ENCODE data around the gene NTM. TPM values are rescaled to one million over a fixed set of nuclear protein-coding genes. Genes with fewer than 3 reads are reported as not detected.

Gene NTM
- total RNA-seq, 1 experiment from 2014 or later = 9.9 TPM

- peaks cover 2% of the 10 kb centered on the region for H3K27me3 Mint-ChIP-seq (ENCODE audit: low read depth)
- no peak for TF ChIP-seq CTCF (conservative IDR thresholded peaks at IDR 0.05)
- no peak for DNase-seq
- Histone ChIP-seq H2BK15ac (ENCODE audit: low read depth, low read length) (no peak overlapping the region), H4K5ac (ENCODE audit: insufficient read length, low read depth, low read length) (no peak overlapping the region), H3K4me2 (ENCODE audit: insufficient read depth, insufficient read length, low read length) (no peak overlapping the region), H2AFZ (ENCODE audit: low read length) (no peak overlapping the region), H3K27me3 (ENCODE audit: insufficient read depth, low read length) (no peaks in the 10 kb centered on the region), H3K4me1 (ENCODE audit: insufficient read depth, low read length) (peaks cover 3% of the 10 kb centered on the region; the same call in 1 of the 2 replicates), H3K79me1 (ENCODE audit: insufficient read depth, low read depth, low read length, poor library complexity, severe bottlenecking) (no peaks in the 10 kb centered on the region), H4K91ac (ENCODE audit: insufficient read length, low read depth, low read length) (no peak overlapping the region), H2BK12ac (ENCODE audit: insufficient read length, low read depth, low read length) (no peak overlapping the region), H3K9ac (ENCODE audit: extremely low read depth, insufficient read length, low read length) (no peak overlapping the region), H2AK5ac (ENCODE audit: insufficient read length, low read length) (no peak overlapping the region), H3K27ac (ENCODE audit: insufficient read length, low read depth, low read length) (no peak overlapping the region), H3K4ac (ENCODE audit: low read depth, low read length) (no peak overlapping the region), H2BK5ac (ENCODE audit: insufficient read length, low read length) (no peak overlapping the region), H2BK120ac (ENCODE audit: low read depth, low read length, poor library complexity, severe bottlenecking) (no peak overlapping the region), H3K18ac (ENCODE audit: insufficient read length, low read depth, low read length) (no peak overlapping the region), H3K79me2 (ENCODE audit: insufficient read depth, low read length) (no peaks in the 10 kb centered on the region), H2BK20ac (ENCODE audit: low read depth, low read length, poor library complexity, severe bottlenecking) (no peak overlapping the region), H3K14ac (ENCODE audit: insufficient read depth, low read length) (no peak overlapping the region), H3K23me2 (ENCODE audit: insufficient read length, low read depth, low read length, poor library complexity, severe bottlenecking) (no peaks in the 10 kb centered on the region), H4K8ac (replicated peaks; ENCODE audit: insufficient read length, low read depth, low read length) (no peak overlapping the region), H3K56ac (ENCODE audit: insufficient read length, low read depth, low read length) (no peak overlapping the region), H3K23ac (ENCODE audit: insufficient read length, low read depth, low read length) (no peak overlapping the region), H4K20me1 (ENCODE audit: control insufficient read depth, insufficient read depth, insufficient read length) (no peaks in the 10 kb centered on the region), H3T11ph (ENCODE audit: low read length) (no peak overlapping the region), H3K9me3 (ENCODE audit: control insufficient read depth, low read depth, low read length) (no peaks in the 10 kb centered on the region)
- no peaks in the 10 kb centered on the region for H3K36me3 Mint-ChIP-seq (ENCODE audit: insufficient read depth in 1 of 3, low read depth in 3 of 3)
- WGBS (ENCODE audit: extremely low coverage, insufficient read length, low lambda C conversion rate) = no CpG with 5 or more reads among the region's 3 CpGs
- no peaks in the 10 kb centered on the region; a peak in 1 of 5 replicates for H3K9me3 Mint-ChIP-seq
- peaks cover 24 to 31% of the 10 kb centered on the region in 2 experiments for H3K4me1 Mint-ChIP-seq
- H3K27ac Mint-ChIP-seq = no peak overlapping the region
- H3K4me3 Mint-ChIP-seq = no peak overlapping the region
These were observed 917.6 kb downstream of the NTM start for GRCh38 chr11:132288036-132288435.
